Smooth muscle cell (in vitro differentiated cells): ENCODE data around the gene MED27. TPM values are rescaled to one million over a fixed set of nuclear protein-coding genes. Genes with fewer than 3 reads are reported as not detected.

Experiments
- DNase-seq: peaks from one replicate; lab custom pipeline; 2025; ENCODE audit not compliant: unreplicated experiment; lab: John Stamatoyannopoulos, UW
- H2AFZ ChIP-seq: fragments of 200-600 bp; sonication (generic); 2 replicates; pipeline ENCODE4 v1.6.0; 2016; ENCODE audit warnings: antibody characterized with exemption, low read depth, mild to moderate bottlenecking
- H3F3A ChIP-seq: fragments of 200-600 bp; sonication (generic); 2 replicates; pipeline ENCODE4 v1.6.0; 2017; ENCODE audit warnings: antibody characterized with exemption, low read depth
- H3K27ac ChIP-seq: fragments of 200-600 bp; sonication (generic); 2 replicates; pipeline ENCODE4 v1.5.1; 2016; ENCODE audit warnings: low read depth, mild to moderate bottlenecking
- H3K27me3 ChIP-seq: fragments of 200-600 bp; sonication (generic); 2 replicates; pipeline ENCODE4 v1.6.1; 2016; ENCODE audit warnings: low read depth, mild to moderate bottlenecking
- H3K36me3 ChIP-seq: fragments of 200-600 bp; sonication (generic); 2 replicates; pipeline ENCODE4 v1.5.1; 2016; ENCODE audit warnings: low read depth
- H3K4me1 ChIP-seq: fragments of 200-600 bp; sonication (generic); 2 replicates; pipeline ENCODE4 v1.5.1; 2016; ENCODE audit warnings: low read depth
- H3K4me2 ChIP-seq: fragments of 200-600 bp; sonication (generic); 2 replicates; pipeline ENCODE4 v1.6.0; 2016; ENCODE audit warnings: mild to moderate bottlenecking
- H3K4me3 ChIP-seq: fragments of 200-600 bp; sonication (generic); 2 replicates; pipeline ENCODE4 v1.5.1; 2016; ENCODE audit warnings: mild to moderate bottlenecking
- H3K79me2 ChIP-seq: fragments of 200-600 bp; sonication (generic); 2 replicates; pipeline ENCODE4 v1.6.0; 2016; ENCODE audit warnings: low read depth, mild to moderate bottlenecking
- H3K9ac ChIP-seq: fragments of 200-600 bp; sonication (generic); 2 replicates; pipeline ENCODE4 v1.6.0; 2016; ENCODE audit warnings: low read depth
- H3K9me3 ChIP-seq: fragments of 200-600 bp; sonication (generic); replicated peaks from 2 replicates; pipeline ENCODE4 v1.5.1; 2016; ENCODE audit warnings: low read depth
- H4K20me1 ChIP-seq: fragments of 200-600 bp; sonication (generic); 2 replicates; pipeline ENCODE4 v1.6.0; 2016; ENCODE audit warnings: low read depth
- WGBS: methylation state at CpG from one replicate; pipeline ENCODE4 v1.1.7; 2016; ENCODE audit warnings: low lambda C conversion rate; 5-methylcytosine and 5-hydroxymethylcytosine counted together
- polyA plus RNA-seq: library from polyadenylated mRNA; unstranded; fragments of >200 nt; fragmentation: Nextera tagmentation; extraction: Ambion mirVana; gene quantifications from 2 replicates; pipeline ENCODE4 v1.2.1, GENCODE V29; 2016
- total RNA-seq: library from RNA; depleted of rRNA; stranded (reverse); fragments of >200 nt; gene quantifications from 2 replicates; pipeline ENCODE4 v1.2.3, GENCODE V29; 2014
- TF ChIP-seq, protein P1 (sequence below): fragments of 200-600 bp; sonication (generic); IDR thresholded peaks from 2 replicates; pipeline ENCODE4 v1.5.1; 2017; ENCODE audit warnings: borderline replicate concordance, mild to moderate bottlenecking, antibody characterized with exemption; ENCODE audit not compliant: insufficient read depth, poor library complexity, severe bottlenecking

Gene MED27
- total and polyA plus RNA-seq, 2 experiments from 2014 or later: 24.0 to 50.0 TPM

DNA sequence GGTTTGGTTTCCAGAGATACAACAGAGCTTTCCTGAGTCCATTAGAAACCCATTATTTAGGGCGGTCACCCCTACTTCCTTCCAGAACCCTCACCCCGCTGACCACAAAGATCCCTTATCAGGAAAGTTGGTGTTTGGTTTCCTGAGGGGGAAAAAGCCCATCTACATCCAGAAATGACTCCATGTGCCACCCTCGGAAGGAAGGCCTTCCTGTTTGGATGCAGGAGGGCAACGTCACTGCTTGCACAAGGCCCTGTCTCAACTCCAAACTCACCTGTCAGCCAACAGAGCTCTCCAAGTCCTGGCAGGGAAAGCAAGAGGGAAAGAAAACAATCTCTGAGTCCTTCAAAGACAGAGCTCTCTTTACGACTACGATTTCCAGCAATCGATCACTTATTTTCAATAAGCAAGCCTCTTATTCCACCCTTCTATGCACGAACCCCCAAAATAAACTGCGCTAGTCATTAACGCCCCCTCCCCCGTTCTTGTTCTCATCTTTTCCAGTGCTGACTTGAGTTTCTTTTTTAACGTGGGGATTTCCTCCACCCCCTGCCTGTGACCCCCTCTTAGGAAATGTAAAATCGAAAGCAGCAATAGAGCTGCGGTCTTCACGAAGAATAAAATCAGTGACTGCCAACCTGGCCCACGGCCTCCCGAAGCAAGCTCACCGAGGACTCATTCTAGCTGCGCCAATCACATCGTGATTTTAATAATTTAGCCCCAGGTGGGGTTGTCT is 46.4 kb upstream of the MED27 start:
- 82% methylated on average over 20 of the region's 20 CpGs for WGBS
- TF ChIP-seq, protein P1, sequence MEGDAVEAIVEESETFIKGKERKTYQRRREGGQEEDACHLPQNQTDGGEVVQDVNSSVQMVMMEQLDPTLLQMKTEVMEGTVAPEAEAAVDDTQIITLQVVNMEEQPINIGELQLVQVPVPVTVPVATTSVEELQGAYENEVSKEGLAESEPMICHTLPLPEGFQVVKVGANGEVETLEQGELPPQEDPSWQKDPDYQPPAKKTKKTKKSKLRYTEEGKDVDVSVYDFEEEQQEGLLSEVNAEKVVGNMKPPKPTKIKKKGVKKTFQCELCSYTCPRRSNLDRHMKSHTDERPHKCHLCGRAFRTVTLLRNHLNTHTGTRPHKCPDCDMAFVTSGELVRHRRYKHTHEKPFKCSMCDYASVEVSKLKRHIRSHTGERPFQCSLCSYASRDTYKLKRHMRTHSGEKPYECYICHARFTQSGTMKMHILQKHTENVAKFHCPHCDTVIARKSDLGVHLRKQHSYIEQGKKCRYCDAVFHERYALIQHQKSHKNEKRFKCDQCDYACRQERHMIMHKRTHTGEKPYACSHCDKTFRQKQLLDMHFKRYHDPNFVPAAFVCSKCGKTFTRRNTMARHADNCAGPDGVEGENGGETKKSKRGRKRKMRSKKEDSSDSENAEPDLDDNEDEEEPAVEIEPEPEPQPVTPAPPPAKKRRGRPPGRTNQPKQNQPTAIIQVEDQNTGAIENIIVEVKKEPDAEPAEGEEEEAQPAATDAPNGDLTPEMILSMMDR: no peak
- no peaks in the 10 kb centered on the region for H3K36me3 ChIP-seq
- H3K27me3 ChIP-seq: peaks cover 60% of the 10 kb centered on the region
- DNase-seq: no peak
- no peaks in the 10 kb centered on the region for H3F3A ChIP-seq
- no peak overlapping the region for H3K4me3 ChIP-seq
- H3K4me2 ChIP-seq: no peak overlapping the region
- H3K9me3 ChIP-seq: no peaks in the 10 kb centered on the region
- H4K20me1 ChIP-seq: no peaks in the 10 kb centered on the region
- H3K27ac ChIP-seq: no peak overlapping the region
- no peaks in the 10 kb centered on the region for H3K4me1 ChIP-seq
- no peaks in the 10 kb centered on the region for H3K79me2 ChIP-seq
- H3K9ac ChIP-seq: no peak overlapping the region
- H2AFZ ChIP-seq: no peak overlapping the region

DNA sequence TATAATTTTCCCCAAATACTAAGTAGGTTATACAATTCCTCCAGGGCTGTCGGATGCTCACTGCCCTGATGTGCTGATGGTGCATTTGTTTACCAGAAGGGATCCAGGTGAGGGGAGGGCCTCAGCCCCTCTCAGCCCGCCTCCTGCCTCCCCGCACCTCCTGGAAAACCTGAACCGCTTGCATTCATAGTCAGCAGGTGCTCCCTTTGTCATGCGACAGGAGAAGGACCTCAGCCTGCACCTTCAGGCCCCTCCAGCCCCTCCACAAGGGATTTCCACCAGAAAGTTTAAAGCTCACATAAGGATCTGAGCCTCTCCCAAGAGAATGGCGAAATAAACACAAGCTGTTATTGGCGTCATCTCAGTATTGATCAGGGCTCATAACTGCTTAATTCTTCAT is 45.7 kb upstream of the MED27 start:
- no peaks in the 10 kb centered on the region for H3K9me3 ChIP-seq
- no peaks in the 10 kb centered on the region for H3K4me1 ChIP-seq
- no peaks in the 10 kb centered on the region for H3K79me2 ChIP-seq
- no peaks in the 10 kb centered on the region for H4K20me1 ChIP-seq
- TF ChIP-seq, protein P1: no peak
- no peaks in the 10 kb centered on the region for H3K36me3 ChIP-seq
- DNase-seq: no peak
- no peak overlapping the region for H3K4me2 ChIP-seq
- peaks cover 60% of the 10 kb centered on the region for H3K27me3 ChIP-seq
- H2AFZ ChIP-seq: no peak overlapping the region
- H3K4me3 ChIP-seq: no peak overlapping the region
- no peak overlapping the region for H3K27ac ChIP-seq
- no peak overlapping the region for H3K9ac ChIP-seq
- no peaks in the 10 kb centered on the region for H3F3A ChIP-seq
- WGBS: 34% methylated on average over 7 of the region's 7 CpGs

DNA sequence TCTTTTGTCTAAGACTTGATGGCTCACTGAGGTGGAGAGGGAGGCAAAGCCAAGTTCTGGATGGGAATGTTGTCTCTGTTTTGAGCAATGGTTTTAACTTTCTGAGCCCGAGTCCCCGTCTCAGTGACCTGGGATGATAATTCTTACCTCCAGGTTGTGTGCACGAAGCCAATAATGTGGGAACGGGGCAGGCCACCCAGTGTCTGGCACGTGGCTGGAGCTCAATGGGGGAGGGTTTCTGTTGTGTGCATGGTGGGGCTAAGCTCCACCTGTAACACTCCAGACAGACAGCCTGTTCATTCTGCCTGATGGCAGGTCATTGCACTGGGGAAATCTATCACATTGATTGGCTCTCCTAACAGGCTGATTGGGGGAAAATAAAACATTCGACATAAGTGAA is 45.1 kb upstream of the MED27 start:
- TF ChIP-seq, protein P1: no peak
- WGBS: 73% methylated on average over 6 of the region's 6 CpGs

DNA sequence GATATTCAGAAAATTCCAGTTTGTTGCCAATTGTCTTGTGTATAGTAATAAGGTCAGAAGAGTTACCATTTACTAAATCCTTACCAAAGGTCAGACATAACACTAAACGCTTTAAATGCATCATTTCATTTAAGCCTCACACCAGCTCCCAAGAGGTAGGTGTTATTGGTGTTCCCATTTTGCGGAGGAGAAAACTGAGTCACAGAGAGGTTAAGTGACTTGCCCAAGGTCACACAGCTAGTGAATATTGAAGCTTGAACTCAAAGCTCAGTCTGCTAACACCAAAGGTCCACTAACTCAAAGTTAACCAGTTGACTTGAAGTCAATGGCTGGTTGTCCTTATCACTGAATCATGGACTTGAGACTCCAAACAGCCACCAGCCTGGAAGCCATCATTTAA is 41.4 kb upstream of the MED27 start:
- TF ChIP-seq, protein P1: no peak
- Histone ChIP-seq H3K9ac (no peak overlapping the region), H3K4me2 (no peak overlapping the region), H3K27me3 (peaks cover 57% of the 10 kb centered on the region), H3K4me3 (no peak overlapping the region), H3K79me2 (no peaks in the 10 kb centered on the region), H3F3A (no peaks in the 10 kb centered on the region), H3K4me1 (no peaks in the 10 kb centered on the region), H4K20me1 (no peaks in the 10 kb centered on the region), H3K27ac (no peak overlapping the region), H2AFZ (no peak overlapping the region), H3K9me3 (no peaks in the 10 kb centered on the region), H3K36me3 (no peaks in the 10 kb centered on the region)
- WGBS: 95% methylated on average over 2 of the region's 2 CpGs
- DNase-seq: no peak

More for the DNA sequence above, 45.1 kb upstream of the MED27 start:
- H3K27me3 ChIP-seq: peaks cover 64% of the 10 kb centered on the region
- H3K79me2 ChIP-seq: no peaks in the 10 kb centered on the region
- DNase-seq: no peak
- H3K27ac ChIP-seq: no peak overlapping the region
- H3K4me3 ChIP-seq: no peak overlapping the region
- H3K9me3 ChIP-seq: no peaks in the 10 kb centered on the region
- no peaks in the 10 kb centered on the region for H4K20me1 ChIP-seq
- H3K4me2 ChIP-seq: no peak overlapping the region
- no peak overlapping the region for H3K9ac ChIP-seq
- no peak overlapping the region for H2AFZ ChIP-seq
- H3K36me3 ChIP-seq: no peaks in the 10 kb centered on the region
- H3K4me1 ChIP-seq: no peaks in the 10 kb centered on the region
- H3F3A ChIP-seq: no peaks in the 10 kb centered on the region
